ENCODE measurements around the gene PCBP1. TPM values are rescaled to one million over a fixed set of nuclear protein-coding genes. Genes with fewer than 3 reads are reported as not detected.

The PCBP1 gene
- total RNA-seq: 100 to 1,000 TPM; 189 to 236 (median 222) TPM

GRCh38 chr2:70086838-70087701 lies at the start of gene PCBP1:
Gene PCBP1, plus strand, starts transcription at chr2:70087477. Its CDS starts 267 bp downstream, at chr2:70087744.
- no peaks in the 10 kb centered on the region for H3K27me3 ChIP-seq
- peak; percentile 97 to 98 for DNase-seq (ENCODE audit: low spot score in 2 of 2)
- TF ChIP-seq, protein P1, sequence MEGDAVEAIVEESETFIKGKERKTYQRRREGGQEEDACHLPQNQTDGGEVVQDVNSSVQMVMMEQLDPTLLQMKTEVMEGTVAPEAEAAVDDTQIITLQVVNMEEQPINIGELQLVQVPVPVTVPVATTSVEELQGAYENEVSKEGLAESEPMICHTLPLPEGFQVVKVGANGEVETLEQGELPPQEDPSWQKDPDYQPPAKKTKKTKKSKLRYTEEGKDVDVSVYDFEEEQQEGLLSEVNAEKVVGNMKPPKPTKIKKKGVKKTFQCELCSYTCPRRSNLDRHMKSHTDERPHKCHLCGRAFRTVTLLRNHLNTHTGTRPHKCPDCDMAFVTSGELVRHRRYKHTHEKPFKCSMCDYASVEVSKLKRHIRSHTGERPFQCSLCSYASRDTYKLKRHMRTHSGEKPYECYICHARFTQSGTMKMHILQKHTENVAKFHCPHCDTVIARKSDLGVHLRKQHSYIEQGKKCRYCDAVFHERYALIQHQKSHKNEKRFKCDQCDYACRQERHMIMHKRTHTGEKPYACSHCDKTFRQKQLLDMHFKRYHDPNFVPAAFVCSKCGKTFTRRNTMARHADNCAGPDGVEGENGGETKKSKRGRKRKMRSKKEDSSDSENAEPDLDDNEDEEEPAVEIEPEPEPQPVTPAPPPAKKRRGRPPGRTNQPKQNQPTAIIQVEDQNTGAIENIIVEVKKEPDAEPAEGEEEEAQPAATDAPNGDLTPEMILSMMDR (IDR thresholded peaks at IDR 0.05): no peak
- TF ChIP-seq EP300 (IDR thresholded peaks at IDR 0.05) (no peak), POLR2AphosphoS5 (IDR thresholded peaks at IDR 0.05) (peak in 2 of 3 donors; percentile 37 to 83), POLR2A (IDR thresholded peaks at IDR 0.05) (peak; percentile 64 to 85)
- peaks cover 17% of the 10 kb centered on the region for H3K36me3 ChIP-seq
- peaks cover 51% of the 10 kb centered on the region for H3K4me1 ChIP-seq
- WGBS: under 1% methylated on average over 33 of the region's 94 CpGs
- peak within 1 kb of the TSS; percentile 68 for H3K4me3 ChIP-seq
- no peaks in the 10 kb centered on the region for H3K9me3 ChIP-seq
- peak within 1 kb of the TSS; percentile 99 for H3K27ac ChIP-seq

- H3K4me3 ChIP-seq: no peak overlapping the region
- H3K27ac ChIP-seq: no peak overlapping the region
- no peaks in the 10 kb centered on the region for H3K9me3 ChIP-seq
- no peaks in the 10 kb centered on the region for H3K36me3 ChIP-seq
- WGBS: 86% methylated on average over 2 of the region's 2 CpGs
- H3K4me1 ChIP-seq: peaks cover 9% of the 10 kb centered on the region
- DNase-seq (ENCODE audit: low spot score in 2 of 2): no peak
- H3K27me3 ChIP-seq: no peaks in the 10 kb centered on the region
- no peak for TF ChIP-seq EP300 (IDR thresholded peaks at IDR 0.05)
- no peak for TF ChIP-seq POLR2AphosphoS5 (IDR thresholded peaks at IDR 0.05)
Observed at GRCh38 chr2:70039366-70039765, 47.9 kb upstream of the PCBP1 start.

DNA sequence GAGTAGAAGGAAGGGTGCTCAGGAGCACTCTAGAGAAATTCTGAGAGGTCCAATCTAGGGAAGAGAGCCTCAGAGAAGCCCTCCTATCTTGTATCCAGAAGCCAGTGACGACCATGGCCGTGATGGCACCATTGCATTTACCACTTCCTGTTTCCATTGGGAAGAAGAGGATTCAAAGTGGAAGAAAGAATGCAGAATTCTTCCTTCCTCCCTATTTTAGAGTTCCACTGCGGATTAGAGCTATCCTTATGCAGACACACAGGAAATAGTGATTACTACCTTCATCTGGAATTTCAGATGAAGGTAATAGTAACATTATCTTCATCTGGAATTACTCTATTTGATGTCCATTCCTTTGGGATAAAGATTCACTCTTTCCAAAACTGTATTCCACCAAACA lies 45.6 kb upstream of the PCBP1 start:
- Histone ChIP-seq H3K36me3 (peaks cover 5% of the 10 kb centered on the region), H3K27ac (no peak overlapping the region), H3K27me3 (no peaks in the 10 kb centered on the region), H3K4me3 (no peak overlapping the region), H3K9me3 (no peaks in the 10 kb centered on the region), H3K4me1 (peaks cover 19% of the 10 kb centered on the region)
- 81% methylated on average over 3 of the region's 3 CpGs for WGBS
- TF ChIP-seq, protein P1 (IDR thresholded peaks at IDR 0.05): no peak
- TF ChIP-seq POLR2A (IDR thresholded peaks at IDR 0.05) (no peak), EP300 (IDR thresholded peaks at IDR 0.05) (no peak), POLR2AphosphoS5 (IDR thresholded peaks at IDR 0.05) (no peak)
- DNase-seq (ENCODE audit: low spot score in 2 of 2): peak in 1 of 2 donors; percentile 21

- Histone ChIP-seq H3K27me3 (no peaks in the 10 kb centered on the region), H3K4me3 (no peak overlapping the region), H3K4me1 (peaks cover 25% of the 10 kb centered on the region), H3K9me3 (no peaks in the 10 kb centered on the region), H3K27ac (no peak overlapping the region), H3K36me3 (peaks cover 8% of the 10 kb centered on the region)
- TF ChIP-seq, protein P1 (IDR thresholded peaks at IDR 0.05): no peak
- TF ChIP-seq EP300 (IDR thresholded peaks at IDR 0.05) (no peak), POLR2A (IDR thresholded peaks at IDR 0.05) (no peak), POLR2AphosphoS5 (IDR thresholded peaks at IDR 0.05) (no peak)
- WGBS: 92% methylated on average over 2 of the region's 2 CpGs
- peak in 1 of 2 donors; percentile 2 for DNase-seq (ENCODE audit: low spot score in 2 of 2)
Observed at GRCh38 chr2:70042246-70042645, 45.0 kb upstream of the PCBP1 start.

DNA sequence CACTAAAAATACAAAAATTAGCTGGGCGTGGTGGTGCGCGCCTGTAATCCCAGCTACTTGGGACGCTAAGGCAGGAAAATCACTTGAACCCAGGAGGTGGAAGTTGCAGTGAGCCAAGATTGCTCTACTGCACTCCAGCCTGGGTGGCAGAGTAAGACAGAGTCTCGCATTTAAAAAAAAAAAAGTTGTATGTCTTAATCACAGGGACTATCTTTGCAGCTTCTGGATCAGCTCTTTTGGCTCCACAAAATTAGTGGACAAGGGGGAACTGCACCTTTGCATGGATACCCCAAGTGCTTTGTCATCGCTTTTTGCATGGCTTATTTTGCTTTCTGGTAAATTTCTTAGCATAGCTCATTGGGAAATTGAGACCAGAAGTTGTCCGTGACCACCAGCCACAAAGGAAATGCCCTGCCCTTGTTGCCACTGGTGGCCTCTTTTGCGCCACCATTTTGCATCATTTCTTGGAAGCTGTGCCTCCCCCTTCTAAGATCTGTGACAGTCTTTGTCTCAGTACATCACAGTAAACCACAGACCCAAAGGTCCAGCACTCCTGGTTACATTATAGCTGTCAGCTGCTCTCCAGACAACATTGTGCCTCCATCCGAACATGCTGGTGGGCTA lies 43.9 kb upstream of the PCBP1 start:
- TF ChIP-seq POLR2AphosphoS5 (IDR thresholded peaks at IDR 0.05) (no peak), POLR2A (IDR thresholded peaks at IDR 0.05) (no peak), EP300 (IDR thresholded peaks at IDR 0.05) (no peak)
- TF ChIP-seq, protein P1 (IDR thresholded peaks at IDR 0.05): no peak
- H3K36me3 ChIP-seq: peaks cover 8% of the 10 kb centered on the region
- H3K27ac ChIP-seq: no peak overlapping the region
- no peaks in the 10 kb centered on the region for H3K9me3 ChIP-seq
- H3K4me1 ChIP-seq: peaks cover 27% of the 10 kb centered on the region
- no peaks in the 10 kb centered on the region for H3K27me3 ChIP-seq
- DNase-seq (ENCODE audit: low spot score in 2 of 2): peak in 1 of 2 donors; percentile 62
- WGBS: 93% methylated on average over 9 of the region's 9 CpGs
- no peak overlapping the region for H3K4me3 ChIP-seq
